ENCODE data around the gene CDH4.

Gene CDH4

DNA sequence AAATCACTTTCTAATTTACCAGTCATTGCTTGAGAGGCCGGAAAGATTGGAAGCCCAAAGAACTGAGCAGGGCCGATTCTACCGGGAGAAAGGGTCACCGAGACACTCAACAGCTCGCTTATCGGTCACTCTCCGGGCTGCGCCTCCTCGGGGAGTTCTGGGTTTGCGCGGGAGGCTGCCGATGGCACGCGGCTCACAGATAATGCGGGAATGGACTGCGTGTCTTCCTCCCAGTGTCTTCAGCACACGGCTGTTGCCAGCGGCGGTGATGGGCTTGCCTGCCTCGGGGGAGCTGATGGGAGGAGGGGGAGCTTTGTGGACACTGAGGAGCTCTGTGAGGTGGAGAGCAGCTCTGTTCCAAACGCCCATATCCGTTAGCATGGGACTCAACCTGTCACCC is 314.6 kb downstream of the CDH4 start:
- no peak for DNase-seq

DNA sequence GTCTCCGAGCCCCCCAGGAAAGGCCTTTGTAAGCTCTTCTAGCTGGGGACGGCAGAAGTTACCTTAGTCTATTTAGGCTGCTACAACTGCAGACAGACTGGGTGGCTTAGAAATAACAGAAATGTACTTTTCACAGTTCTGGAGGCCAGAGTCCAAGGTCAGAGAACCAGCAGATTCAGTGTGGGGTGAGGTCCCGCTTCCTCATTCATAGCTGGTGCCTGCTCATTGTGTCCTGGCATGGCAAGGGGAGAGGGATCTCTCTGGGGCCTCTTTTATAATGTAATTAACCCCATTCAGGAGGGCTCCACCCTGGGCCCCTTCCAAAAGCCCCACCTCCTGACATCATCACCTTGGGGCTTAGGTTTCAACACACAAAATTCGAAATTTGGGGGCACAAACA is 315.1 kb downstream of the CDH4 start:
- no peak for DNase-seq

DNA sequence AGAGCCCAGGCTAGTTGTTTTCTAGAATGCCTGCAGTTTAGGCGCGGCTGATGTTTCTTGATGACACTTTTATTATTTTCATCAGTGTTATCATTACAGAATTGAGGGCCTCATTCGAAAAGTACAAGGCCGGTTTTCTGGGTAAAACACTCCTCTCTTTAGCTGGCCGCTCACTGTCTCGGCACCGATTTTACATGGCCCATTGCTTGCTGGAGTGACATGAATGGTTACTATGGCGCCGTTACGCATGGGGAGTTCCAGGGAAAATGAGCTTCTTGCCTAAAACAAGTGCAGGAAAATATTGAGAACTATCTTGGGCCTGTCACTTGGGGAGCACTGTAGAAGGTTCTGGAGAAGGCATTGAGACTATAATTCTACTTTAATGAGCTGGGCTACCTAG is 317.8 kb downstream of the CDH4 start:
- DNase-seq = no peak

DNA sequence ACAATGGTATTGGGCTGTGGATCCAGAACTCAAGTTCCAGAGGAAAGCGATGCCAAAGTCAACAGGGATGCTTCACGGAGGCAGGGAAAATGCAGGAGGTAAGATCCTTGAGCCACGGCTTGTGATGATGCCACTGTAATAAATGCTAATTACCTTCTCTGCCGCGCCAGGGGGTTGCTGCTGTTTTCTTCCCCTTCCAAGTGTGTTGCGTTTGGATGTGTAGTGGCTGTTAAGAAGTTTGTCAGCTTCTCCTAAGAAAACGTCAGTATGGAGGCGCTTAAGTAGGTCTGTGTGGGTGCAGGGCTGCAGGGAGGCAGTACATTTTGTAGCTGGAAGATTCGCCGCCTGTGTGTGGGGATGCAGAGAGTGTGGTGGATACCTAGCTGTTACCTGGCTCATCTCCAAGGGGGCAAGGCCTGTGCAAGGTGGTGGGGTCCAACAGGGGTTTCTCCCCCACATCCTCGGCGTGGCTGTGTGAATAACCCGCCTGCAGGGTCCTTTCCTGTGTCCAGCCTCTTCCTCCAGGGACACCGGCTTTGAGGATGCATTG is 318.7 kb downstream of the CDH4 start:
- DNase-seq = no peak

DNA sequence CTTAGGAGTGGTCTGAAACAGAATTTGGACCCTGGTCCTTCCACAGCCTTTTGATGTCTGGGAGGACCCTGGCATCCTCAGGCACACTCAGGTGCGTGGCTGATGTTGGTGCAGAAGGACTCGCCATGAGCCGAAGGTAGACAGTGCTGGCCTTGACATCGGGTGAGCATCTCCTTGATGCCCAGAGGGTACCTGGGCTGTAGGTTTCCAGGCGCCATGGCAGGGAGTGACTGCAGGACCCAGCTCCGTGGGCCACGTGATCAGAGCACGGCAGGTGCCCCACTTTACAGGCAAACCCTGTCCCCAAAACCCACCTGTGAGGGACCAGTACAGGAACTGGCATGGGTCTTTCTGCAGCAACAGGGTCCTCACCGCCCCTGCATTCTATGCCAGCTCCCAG is 319.2 kb downstream of the CDH4 start:
- no peak for DNase-seq

DNA sequence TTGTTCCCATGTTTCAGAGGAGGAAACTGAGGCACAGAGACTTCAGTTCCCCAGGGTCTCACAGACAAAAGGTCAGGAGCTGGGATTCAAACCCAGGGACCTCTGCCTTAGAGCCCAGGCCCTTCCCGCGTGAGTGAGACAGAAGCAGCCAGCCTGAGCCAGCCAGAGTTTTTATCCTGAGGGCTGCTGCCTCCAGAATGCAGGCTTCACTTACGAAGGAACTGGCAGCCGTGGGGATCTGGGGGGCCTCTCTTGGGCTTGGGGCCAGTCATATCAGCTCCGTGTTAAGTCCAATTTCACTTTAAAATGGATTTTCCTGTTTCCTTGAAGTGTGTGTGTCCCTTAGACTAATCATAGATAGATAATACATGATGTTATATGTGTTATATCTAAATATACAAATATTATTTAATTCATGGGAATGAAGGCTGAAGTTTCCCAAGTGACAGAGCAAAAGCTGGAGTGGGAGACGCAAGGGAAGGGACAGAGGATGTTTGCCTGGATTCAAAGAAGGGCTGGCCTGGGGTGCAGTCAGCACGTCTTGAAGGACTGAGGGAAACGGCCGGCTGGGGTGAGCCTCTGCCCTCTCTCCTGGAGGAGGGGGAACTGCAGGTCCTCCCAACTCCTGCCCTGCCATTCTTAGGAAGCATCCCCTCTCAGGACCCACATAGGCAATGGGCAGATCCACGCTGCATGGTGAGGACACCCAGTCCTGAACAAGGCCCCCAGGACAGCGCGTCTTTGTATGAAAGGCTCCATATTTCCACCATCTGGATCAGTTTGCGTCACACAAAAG is 320.1 kb downstream of the CDH4 start:
- DNase-seq = no peak

DNA sequence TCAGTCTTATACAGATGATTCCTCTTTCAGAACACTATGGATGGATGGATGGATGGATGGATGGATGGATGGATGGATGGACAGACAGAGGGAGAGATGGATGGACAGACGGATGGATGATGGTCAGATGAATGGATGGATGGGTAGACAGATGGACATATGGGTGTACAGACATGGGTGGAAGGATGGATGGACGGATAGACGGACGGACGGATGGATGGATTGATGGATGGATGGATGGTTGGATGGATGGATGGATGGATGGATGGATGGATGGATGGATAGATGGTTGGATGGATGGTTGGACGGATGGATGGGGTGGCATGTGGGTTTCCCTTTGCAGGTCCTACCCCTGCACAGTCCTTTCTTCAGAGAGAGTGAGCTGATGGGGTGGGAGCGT is 320.7 kb downstream of the CDH4 start:
- no peak for DNase-seq

DNA sequence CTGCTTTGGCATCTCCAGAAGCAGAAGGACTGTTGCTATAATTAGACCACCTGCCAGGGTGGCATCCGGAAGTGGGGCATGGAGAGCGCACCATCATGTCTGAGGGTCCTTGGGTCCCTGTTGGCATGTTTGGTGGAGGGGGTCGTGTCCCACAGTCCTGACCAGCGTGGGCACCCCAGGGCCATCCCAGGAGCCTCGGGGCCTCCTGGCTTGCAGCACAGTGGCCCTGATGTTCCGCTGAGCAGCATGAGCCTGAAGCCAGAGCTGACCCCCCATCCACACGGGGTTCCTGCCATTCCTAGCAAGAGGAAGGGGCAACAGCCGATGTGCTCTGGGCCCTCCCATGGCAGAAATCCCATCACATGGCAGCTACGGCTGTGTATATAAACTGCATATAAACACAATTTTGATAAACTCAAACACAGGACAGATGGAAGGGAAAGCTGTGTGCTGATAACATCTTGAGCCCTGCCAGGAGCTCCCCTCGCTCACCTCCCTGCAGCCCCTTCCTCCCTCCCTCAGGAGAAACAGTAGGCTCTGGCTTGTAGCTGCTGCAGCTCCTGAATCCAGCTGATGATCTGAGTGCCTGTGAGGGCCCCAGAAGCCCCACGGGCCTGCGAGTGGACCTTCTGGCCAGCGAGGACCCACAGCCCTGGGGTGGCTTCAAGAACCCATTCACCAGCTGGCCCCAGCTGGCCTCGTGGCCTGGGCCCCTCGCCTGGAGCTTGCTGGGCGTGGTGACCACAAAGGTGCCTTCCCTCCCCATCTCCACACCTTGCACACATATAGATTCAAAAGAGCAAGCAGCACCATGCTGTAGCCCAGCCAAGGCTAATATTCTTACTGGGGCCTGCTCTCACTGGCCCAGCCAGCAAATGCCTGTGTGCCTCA is 321.6 kb downstream of the CDH4 start:
- DNase-seq = no peak

DNA sequence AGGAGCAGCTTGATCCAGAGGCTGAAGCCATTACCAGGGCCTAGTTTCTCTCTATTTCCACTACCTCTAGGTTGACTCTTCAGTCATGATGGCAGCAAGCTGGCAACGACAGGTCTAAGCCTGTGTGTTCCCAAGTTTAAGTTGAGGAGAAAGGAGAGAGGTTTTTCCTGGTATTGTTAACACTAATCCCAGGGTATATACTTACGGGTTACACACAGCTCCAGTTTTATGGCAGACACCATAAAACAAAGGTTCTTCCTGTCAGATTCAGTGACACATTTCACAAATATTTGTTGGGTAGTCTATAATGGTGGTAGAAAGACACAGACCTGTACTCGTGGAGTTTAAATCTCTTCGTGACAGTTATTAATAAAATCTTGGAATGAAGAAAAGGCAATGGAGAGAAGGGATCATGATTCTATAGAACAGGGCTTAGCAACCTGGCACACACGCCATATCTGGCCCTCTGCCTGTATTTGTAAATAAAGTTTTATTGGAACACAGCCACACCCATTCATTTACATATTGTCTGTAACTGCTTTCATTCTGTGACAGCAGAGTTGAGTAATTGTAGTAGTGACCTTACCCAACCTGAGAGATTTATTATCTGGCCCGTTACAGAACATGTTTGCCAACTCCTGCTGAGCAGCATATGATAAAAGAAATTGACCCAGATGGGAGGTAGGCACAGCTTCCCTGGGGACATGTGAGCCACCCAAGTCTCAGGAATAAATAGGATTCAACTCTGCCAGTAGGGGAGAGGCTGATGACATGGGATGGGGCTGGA is 323.3 kb downstream of the CDH4 start:
- DNase-seq = no peak

DNA sequence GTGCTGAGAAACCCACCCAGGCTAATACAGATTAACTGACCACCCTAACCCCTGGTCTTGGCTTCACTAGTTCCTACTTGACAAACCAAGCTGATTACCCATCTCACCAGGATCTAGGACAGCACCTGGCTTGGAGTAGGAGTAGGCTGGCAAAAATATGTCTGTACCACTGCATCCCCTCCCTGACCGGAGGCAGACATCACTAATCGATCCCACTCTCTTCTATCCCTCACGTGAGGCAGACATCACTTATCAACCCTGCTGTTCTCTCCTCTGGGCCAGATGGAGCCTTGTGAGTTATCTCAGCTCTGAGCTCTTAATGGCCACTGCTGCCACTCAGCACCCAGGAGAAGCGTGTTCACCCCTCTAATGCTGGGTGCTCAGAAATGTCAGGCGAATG is 324.3 kb downstream of the CDH4 start:
- DNase-seq = no peak

DNA sequence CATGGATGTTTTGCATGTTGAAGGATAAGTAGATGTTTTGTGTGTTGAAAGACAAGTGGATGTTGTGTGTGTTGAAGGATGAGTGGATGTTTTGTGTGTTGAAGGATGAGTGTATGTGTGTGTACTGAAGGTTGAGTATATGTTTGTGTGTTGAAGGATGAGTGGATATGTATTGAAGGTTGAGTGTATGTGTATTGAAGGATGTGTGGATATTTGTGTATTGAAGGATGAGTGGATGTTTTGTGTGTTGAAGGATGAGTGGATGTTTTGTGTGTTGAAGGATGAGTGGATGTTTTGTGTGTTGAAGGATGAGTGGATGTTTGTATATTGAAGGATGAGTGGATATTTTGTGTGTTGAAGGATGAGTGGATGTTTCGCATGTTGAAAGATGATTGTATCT is 325.0 kb downstream of the CDH4 start:
- DNase-seq = no peak

DNA sequence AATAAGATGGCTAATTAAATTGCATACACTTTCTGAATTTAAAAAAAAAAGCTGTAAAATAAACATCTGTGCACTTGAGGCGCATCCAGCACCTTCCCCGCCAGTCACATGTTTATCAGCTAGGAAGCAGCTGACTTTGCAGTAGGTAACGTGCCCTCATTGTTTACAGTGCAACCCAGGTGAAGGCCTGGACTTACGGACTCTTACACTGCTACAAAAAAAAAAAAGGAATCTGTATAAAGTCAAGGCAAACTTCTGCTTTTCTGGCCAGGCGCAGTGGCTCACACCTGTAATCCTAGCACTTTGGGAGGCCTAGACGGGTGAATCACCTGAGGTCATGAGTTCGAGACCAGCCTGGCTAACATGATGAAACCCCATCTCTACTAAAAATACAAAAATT is 327.8 kb downstream of the CDH4 start:
- no peak for DNase-seq

DNA sequence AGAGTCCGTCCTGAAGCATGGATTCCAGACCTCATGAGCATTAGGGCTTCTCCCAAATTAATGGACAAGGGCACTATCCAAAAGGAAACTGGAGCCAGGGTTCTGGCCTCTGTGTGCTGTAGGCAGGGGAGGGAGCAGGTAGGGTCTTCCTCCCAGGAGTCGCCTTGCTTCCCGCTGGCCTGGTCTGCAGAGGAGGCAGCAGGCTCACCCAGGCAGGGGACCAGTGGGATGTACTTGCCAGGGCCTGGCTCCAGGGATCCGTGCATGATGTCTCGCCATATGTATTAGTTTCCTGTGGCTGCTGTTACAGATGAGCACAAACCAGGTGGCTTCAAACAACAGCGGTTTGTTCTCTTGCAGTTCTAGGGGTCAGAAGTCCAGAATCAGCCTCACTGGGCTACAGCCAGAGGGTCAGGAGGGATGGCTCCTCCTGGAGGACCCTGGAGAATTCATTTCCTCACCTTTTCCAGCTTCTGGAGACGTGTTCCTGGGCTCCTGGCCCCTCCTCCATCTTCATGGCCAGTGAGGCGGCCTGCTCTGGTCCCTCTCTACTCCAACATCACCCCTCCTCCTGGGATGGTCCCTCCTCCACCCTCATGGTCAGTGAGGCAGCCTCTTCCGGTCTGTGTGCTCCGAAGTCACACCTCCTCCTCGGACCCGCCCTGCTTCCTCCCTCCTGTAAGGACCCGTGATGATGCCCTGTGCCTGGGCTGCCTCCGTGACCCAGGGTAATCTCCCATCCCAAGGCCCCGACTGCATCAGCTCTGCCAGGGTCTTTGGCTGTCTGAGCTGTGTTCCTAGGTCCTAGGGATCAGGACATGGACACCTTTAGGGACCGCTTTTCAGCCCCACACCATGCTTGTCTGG is 329.1 kb downstream of the CDH4 start:
- DNase-seq = no peak

DNA sequence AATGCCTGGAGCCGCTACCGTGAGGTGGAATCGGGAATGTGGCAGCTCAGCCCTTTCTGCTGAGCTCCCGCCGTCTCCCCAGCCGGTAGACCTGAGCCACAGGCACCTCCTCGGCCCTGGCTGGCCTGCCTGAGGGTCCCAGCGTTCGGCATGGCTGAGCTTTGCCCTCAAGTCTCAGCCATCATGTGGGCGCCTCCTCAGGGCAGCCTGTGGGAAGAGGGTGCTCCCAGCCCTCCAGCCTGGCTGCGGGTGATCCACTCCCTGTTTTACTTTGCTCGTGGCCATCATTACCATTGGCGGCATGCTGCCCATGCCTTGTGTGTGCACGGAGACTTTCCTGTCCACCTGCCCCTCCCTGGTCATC is 329.7 kb downstream of the CDH4 start:
- DNase-seq = no peak

DNA sequence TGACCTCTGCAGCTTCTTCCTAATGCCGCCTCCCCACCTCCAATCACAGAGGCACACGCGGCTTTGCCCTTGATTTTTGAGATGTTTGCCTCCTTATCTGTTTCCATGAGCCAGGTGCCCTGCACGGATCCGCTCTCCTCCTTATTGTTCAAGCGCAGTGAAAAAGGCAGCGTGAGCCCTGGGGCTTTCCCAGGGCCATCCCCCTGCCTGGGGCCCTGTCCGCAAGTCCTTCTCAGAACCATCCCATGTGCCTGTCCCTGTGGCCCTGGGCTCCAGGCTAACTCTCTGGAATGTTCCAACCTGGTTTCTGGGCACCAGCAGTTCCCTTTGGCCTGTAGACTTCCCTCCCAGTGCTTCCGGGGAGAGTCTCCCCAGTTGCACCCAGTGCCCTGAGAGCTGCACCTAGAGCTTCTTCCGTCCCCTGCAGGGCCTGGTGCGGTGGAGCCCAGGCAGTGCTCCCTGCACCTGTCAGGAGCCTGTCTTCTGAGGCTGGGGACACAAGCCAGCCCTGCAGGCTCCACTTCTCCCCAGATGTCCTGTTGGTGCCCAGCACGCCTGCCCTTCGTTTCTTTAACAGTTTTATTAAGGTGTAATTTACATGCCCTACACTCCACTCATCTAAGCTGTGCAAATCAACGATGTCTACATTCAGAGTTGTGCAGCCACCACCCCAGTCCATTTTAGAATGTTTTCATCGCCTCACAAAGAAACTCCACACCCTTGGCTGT is 330.3 kb downstream of the CDH4 start:
- DNase-seq = no peak

DNA sequence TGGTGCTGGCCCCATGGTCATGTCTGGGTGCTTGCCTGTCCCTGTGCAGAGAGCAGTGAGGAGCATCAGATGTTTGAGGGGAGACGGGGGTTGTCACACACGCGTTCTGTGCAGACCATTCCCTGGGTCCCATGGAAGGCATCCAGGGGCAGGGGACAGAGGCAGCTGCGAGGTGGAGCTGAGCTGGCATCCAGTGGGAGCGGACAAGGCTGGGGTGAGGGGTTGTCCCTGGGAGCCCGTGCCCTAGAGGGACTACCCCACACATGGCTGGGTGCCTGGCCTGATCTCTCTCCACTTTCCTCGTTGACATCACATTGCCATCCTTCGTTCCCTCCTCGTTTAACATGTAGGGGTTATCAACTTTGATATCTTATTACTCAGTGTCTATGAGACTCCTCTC is 331.3 kb downstream of the CDH4 start:
- no peak for DNase-seq

DNA sequence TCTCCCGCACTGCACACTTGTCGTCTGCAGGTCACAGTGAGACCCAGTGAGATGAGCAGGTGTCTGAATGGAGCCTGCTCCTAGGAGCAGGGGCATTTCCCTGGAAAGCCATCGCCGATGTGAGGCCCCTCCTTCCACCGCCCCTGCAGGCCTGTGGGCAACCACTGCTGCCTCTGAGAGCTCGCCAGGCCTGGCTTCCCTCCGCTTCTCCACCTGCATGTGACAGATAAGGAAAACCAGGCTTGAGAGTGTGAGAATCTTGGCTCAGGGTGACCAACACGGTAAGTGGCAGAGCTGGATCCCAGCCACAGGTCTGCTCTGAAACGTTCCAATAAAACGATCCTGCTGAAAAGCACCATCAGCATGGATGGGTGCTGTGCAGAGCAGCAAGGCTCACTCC is 332.8 kb downstream of the CDH4 start:
- DNase-seq = no peak

DNA sequence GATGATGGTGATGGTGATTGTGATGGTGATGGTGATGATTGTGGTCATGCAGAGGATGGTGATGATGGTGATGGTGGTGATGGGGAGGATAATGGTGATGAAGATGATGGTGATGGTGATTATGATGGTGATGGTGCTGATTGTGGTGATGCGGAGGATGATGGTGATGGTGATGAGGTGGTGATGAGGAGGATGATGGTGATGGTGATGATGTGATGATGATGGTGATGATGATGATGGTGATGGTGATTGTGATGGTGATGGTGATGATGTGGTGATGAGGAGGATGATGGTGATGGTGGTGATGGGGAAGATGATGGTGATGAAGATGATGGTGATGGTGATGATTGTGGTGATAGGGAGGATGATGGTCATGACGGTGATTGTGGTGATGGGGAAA is 333.7 kb downstream of the CDH4 start:
- DNase-seq = no peak

DNA sequence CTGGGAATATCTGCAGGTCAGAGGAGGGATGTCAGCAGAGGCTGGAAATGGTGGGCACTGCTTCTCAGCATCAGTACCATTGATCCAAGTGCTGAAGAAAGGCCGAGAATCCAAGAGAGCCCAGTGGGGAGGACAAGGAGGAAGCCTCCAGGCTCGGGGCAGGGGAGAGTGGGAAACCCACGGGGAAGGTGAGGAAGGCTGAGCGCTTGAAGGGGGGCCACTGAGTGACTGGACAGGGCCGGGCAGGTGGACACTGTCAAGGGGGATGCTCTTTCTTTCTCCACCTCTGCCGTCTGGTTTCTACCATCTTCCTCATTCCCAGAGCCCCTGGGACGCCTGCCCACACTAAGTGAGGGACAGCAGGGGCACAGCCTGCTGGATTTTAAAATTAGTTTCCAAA is 335.0 kb downstream of the CDH4 start:
- DNase-seq = no peak

DNA sequence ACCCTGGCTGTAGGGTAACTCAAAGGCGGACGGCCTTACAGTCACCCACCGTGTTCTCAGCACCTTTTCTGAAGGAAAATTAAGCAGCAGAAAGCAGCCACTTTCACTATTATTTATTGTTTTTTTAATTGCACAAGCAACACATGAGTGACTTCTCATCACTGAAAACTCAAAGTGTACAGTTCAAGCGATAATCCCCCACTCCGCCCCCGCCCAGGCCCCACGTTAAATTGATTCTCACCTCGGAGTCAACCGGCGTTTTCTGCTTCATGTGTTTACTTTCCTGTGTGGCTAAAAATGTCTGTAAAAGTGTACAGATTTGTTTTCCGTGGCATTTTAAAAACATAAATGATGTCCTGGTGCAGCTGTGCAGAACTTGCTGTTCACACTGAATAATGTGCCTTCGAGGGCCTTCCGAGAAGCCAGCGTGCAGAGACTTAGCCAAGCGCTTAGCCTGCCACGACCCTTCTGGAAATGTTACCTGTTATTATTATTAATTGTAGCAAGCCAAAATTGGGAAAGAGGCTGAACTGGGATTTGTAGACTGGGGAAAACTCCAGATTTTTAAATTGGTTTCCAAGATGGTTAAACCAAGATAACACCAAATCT is 335.7 kb downstream of the CDH4 start:
- DNase-seq = no peak

Data from inflammatory macrophage (primary cell).